ENCODE measurements around the gene WBP2. TPM values are rescaled to one million over a fixed set of nuclear protein-coding genes. Genes with fewer than 3 reads are reported as not detected.

WBP2 gene
- total RNA-seq, 2 experiments from 2014 or later = 65.0 to 68.7 TPM

DNA sequence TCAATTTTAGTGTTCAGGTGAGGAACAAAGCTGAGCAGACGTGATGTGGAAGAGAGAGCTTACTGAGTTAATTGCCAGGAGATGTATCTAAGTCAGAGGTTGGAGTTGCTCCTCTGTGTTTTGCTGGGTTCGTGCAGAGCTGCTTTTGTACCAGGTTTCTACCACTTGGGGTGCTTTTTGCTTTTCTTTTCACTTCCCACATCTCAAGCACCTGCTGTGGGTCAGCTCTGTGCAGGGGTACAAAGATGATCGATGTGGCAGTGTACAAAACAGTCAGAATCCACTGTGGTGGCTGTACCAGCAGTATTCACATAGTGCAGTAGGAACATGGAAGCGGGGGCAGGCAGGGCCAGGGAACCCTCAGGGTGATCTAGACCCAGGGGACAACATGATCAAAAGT, 55.7 kb downstream of the WBP2 start:
- DNase-seq = no peak
- Mint-ChIP-seq H3K36me3 (ENCODE audit: low read depth) (peaks cover 7% of the 10 kb centered on the region), H3K9me3 (no peaks in the 10 kb centered on the region), H3K4me3 (no peak overlapping the region), H3K4me1 (ENCODE audit: low read depth) (peaks cover 14% of the 10 kb centered on the region), H3K27ac (no peak overlapping the region), H3K27me3 (ENCODE audit: low read depth) (no peaks in the 10 kb centered on the region)
- intact Hi-C loops (cut with micrococcal nuclease) = no loop called here
- CTCF ChIA-PET = interaction anchor here (0.9 to 1.7 kb wide), 3 partner anchors 12 to 48 kb away, joined by 4 to 5 read pairs (median 4); no protein-coding TSS in a partner anchor

DNA sequence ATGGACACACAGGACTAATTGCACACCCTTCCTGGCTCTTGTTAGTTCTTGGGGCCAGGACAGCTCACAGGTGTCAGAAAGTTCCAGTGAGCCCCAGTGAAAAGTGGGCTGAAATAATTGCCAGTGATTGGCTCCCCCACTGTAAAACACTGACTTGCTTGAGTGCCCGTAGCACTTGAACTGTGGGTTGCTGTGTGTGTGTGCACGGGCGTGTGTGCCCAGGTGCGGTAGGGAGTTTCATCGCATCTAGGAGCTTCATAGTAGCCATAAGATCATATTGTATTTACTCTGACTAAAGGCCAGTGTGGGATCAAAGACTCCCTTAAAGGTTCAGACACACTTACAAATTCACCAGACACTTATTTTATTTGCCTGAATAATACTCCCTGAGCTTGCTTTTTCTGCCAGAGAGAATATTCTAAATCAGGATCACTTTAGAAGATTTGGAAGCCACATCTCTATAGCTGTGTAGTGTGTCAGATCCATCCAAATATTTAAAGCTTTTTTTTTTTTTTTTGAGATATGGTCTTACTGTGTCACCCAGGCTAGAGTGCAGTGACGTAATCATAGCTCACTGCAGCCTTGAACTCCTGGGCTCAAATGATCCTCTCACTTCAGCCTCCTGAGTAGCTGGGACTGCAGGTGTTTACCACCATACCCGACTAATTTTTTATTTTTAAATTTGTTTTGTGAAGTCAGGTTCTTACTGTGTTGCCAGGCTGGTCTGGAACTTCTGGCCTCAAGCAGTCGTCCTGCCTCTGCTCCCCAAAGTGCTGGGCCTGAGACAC, 59.1 kb downstream of the WBP2 start:
- no peak overlapping the region for H3K4me3 Mint-ChIP-seq
- peaks cover 24% of the 10 kb centered on the region for H3K4me1 Mint-ChIP-seq (ENCODE audit: low read depth)
- H3K9me3 Mint-ChIP-seq = no peaks in the 10 kb centered on the region
- peaks cover 14% of the 10 kb centered on the region for H3K36me3 Mint-ChIP-seq (ENCODE audit: low read depth)
- no peaks in the 10 kb centered on the region for H3K27me3 Mint-ChIP-seq (ENCODE audit: low read depth)
- CTCF ChIA-PET = interaction anchor here (0.7 to 1.6 kb wide), 7 partner anchors 9 to 482 kb away, joined by 3 to 7 read pairs (median 3); partner anchors contain the start of gene TRIM65
- DNase-seq = no peak
- no peak overlapping the region for H3K27ac Mint-ChIP-seq
- intact Hi-C loops (cut with micrococcal nuclease) = no loop called here

Other genes starting within 250 kb of the WBP2 start
- gene SMIM5, start 221.9 kb downstream of the WBP2 start, total RNA-seq = not detected
- 10 to 100 TPM; 36.2 to 44.0 TPM for gene RECQL5, start 188.2 kb downstream of the WBP2 start, total RNA-seq
- 10 to 100 TPM; 68.3 TPM for gene SAP30BP, start 188.0 kb downstream of the WBP2 start, total RNA-seq
- 1 to 10 TPM in 1 of 2 experiments, under 1 TPM in 1; 0.83 to 1.0 TPM for gene ITGB4, start 133.9 kb downstream of the WBP2 start, total RNA-seq
- 10 to 100 TPM; 48.7 to 50.2 TPM for gene GALK1, start 90.1 kb downstream of the WBP2 start, total RNA-seq
- gene UNK, start 70.5 kb downstream of the WBP2 start, total RNA-seq = 10 to 100 TPM; 19.1 to 21.4 TPM
- 10 to 100 TPM; 98.5 to 99.1 TPM for gene UNC13D, start 10.9 kb downstream of the WBP2 start, total RNA-seq
- 1 to 10 TPM; 8.1 to 9.6 TPM for gene TRIM47, start 23.2 kb upstream of the WBP2 start, total RNA-seq
- gene TRIM65, start 41.6 kb upstream of the WBP2 start, total RNA-seq = 10 to 100 TPM; 24.5 to 25.5 TPM
- 100 to 1,000 TPM; 109 to 117 TPM for gene MRPL38, start 49.5 kb upstream of the WBP2 start, total RNA-seq
- gene FBF1, start 85.7 kb upstream of the WBP2 start, total RNA-seq = 10 to 100 TPM; 20.7 to 21.0 TPM
- 10 to 100 TPM; 31.4 to 34.9 TPM for gene ACOX1, start 123.8 kb upstream of the WBP2 start, total RNA-seq
- gene TEN1, start 123.9 kb upstream of the WBP2 start, total RNA-seq = 10 to 100 TPM in 1 of 2 experiments, 1 to 10 TPM in 1; 9.7 to 12.2 TPM
- gene CDK3, start 145.5 kb upstream of the WBP2 start, total RNA-seq = 1 to 10 TPM; 3.1 to 5.0 TPM
- gene EVPL, start 172.0 kb upstream of the WBP2 start, total RNA-seq = under 1 TPM in 1 of 2 experiments, not detected in 1; 0.14 TPM
- gene SRP68, start 217.2 kb upstream of the WBP2 start, total RNA-seq = 100 to 1,000 TPM; 127 to 131 TPM
- gene GALR2, start 219.4 kb upstream of the WBP2 start, total RNA-seq = 1 to 10 TPM; 3.3 to 3.6 TPM
- 1 to 10 TPM; 6.4 to 6.5 TPM for gene ZACN, start 223.8 kb upstream of the WBP2 start, total RNA-seq
- gene EXOC7, start 248.5 kb upstream of the WBP2 start, total RNA-seq = 10 to 100 TPM; 43.5 to 46.6 TPM